BLaER1 treated with 17β-estradiol and CSF1 and Interleukin-3, amounts not matched to agents 10 nM and 100 nM (cell line): Measurements from ENCODE around the gene GPX3.
A peak's percentile ranks its signal among the peaks of the same experiment; 100 is the strongest.

Source experiments
- H3K27ac ChIP-seq, 11 experiments: shearing (Covaris generic); formaldehyde crosslinking; 2 replicates each; pipeline ENCODE4 v1.8.1; 2022
- H3K27me3 ChIP-seq, 11 experiments: shearing (Covaris generic); formaldehyde crosslinking; 2 replicates each; pipeline ENCODE4 v1.8.1; 2022
- H3K36me3 ChIP-seq, 11 experiments: shearing (Covaris generic); formaldehyde crosslinking; 2 replicates each; pipeline ENCODE4 v1.8.1; 2022
- H3K4me1 ChIP-seq, 10 experiments: shearing (Covaris generic); formaldehyde crosslinking; 2 replicates each; pipeline ENCODE4 v1.8.1; 2022
- H3K4me2 ChIP-seq, 11 experiments: shearing (Covaris generic); formaldehyde crosslinking; 2 replicates each; pipeline ENCODE4 v1.8.1; 2022
- H3K4me3 ChIP-seq, 10 experiments: shearing (Covaris generic); formaldehyde crosslinking; 2 replicates each; pipeline ENCODE4 v1.8.1; 2022
- H3K9ac ChIP-seq, 11 experiments: shearing (Covaris generic); formaldehyde crosslinking; 2 replicates each; pipeline ENCODE4 v1.8.1; 2022
- H3K9me3 ChIP-seq, 11 experiments: shearing (Covaris generic); formaldehyde crosslinking; replicated peaks in 1 of 11; 2 replicates each; pipeline ENCODE4 v1.8.1; 2022
- H4K20me1 ChIP-seq, 11 experiments: shearing (Covaris generic); formaldehyde crosslinking; 2 replicates each; pipeline ENCODE4 v1.8.1; 2022
- Cebpa-rat ChIP-seq, 11 experiments: shearing (Covaris generic); IDR thresholded peaks; 2 replicates each; pipeline ENCODE4 v1.8.1; 2022

Gene GPX3

GRCh38 chr5:151007430-151008209 is 12.8 kb upstream of the GPX3 start:
- no peak for TF ChIP-seq Cebpa-rat (IDR thresholded peaks at IDR 0.05)
- Histone ChIP-seq H4K20me1 (no peaks in the 10 kb centered on the region), H3K27me3 (no peaks in the 10 kb centered on the region), H3K4me2 (peak overlapping the region in 1 of 11 experiments; percentile 84; a peak in 2 of 22 replicates), H3K9ac (no peak overlapping the region), H3K27ac (no peak overlapping the region), H3K36me3 (no peaks in the 10 kb centered on the region), H3K9me3 (no peaks in the 10 kb centered on the region), H3K4me3 (no peak overlapping the region), H3K4me1 (peaks cover 0 to 24% (median 7%) of the 10 kb centered on the region in 10 experiments; a peak in 10 of 20 replicates)

- no peaks in the 10 kb centered on the region for H4K20me1 ChIP-seq
- H3K9me3 ChIP-seq = no peaks in the 10 kb centered on the region
- H3K4me2 ChIP-seq = no peak overlapping the region
- no peaks in the 10 kb centered on the region for H3K36me3 ChIP-seq
- no peak overlapping the region for H3K4me3 ChIP-seq
- no peak for TF ChIP-seq Cebpa-rat (IDR thresholded peaks at IDR 0.05)
- H3K4me1 ChIP-seq = peaks cover 0 to 29% (median 7%) of the 10 kb centered on the region in 10 experiments; a peak in 10 of 20 replicates
- no peak overlapping the region for H3K27ac ChIP-seq
- no peak overlapping the region for H3K9ac ChIP-seq
- no peaks in the 10 kb centered on the region for H3K27me3 ChIP-seq
Measured at GRCh38 chr5:151008210-151008491, 12.2 kb upstream of the GPX3 start.

- TF ChIP-seq Cebpa-rat (IDR thresholded peaks at IDR 0.05) = no peak
Measured at GRCh38 chr5:151008906-151009305, 11.5 kb upstream of the GPX3 start.

GRCh38 chr5:151012862-151013261 is 7.5 kb upstream of the GPX3 start:
- Histone ChIP-seq H3K9ac (no peak overlapping the region), H4K20me1 (no peaks in the 10 kb centered on the region), H3K9me3 (no peaks in the 10 kb centered on the region), H3K27me3 (no peaks in the 10 kb centered on the region), H3K4me1 (peaks cover 0 to 29% (median 4%) of the 10 kb centered on the region in 10 experiments; a peak in 9 of 20 replicates), H3K27ac (no peak overlapping the region), H3K4me2 (peak overlapping the region in 1 of 11 experiments; percentile 6; a peak in 2 of 22 replicates), H3K4me3 (no peak overlapping the region), H3K36me3 (no peaks in the 10 kb centered on the region)
- TF ChIP-seq Cebpa-rat (IDR thresholded peaks at IDR 0.05) = no peak

More at GRCh38 chr5:151008906-151009305, 11.5 kb upstream of the GPX3 start:
- no peaks in the 10 kb centered on the region for H3K27me3 ChIP-seq
- H3K36me3 ChIP-seq = no peaks in the 10 kb centered on the region
- no peak overlapping the region for H3K9ac ChIP-seq
- no peaks in the 10 kb centered on the region for H4K20me1 ChIP-seq
- H3K27ac ChIP-seq = no peak overlapping the region
- H3K4me1 ChIP-seq = peaks cover 0 to 30% (median 7%) of the 10 kb centered on the region in 10 experiments; a peak in 10 of 20 replicates
- no peak overlapping the region for H3K4me2 ChIP-seq
- H3K4me3 ChIP-seq = no peak overlapping the region
- H3K9me3 ChIP-seq = no peaks in the 10 kb centered on the region

GRCh38 chr5:151014680-151015343 is 5.6 kb upstream of the GPX3 start:
- no peak overlapping the region for H3K27ac ChIP-seq
- no peak overlapping the region for H3K9ac ChIP-seq
- H3K27me3 ChIP-seq = peaks cover 0 to 4% (median 0%) of the 10 kb centered on the region in 11 experiments; a peak in 1 of 22 replicates
- no peak for TF ChIP-seq Cebpa-rat (IDR thresholded peaks at IDR 0.05)
- no peaks in the 10 kb centered on the region for H3K36me3 ChIP-seq
- H3K4me3 ChIP-seq = no peak overlapping the region
- peaks cover 2 to 44% (median 17%) of the 10 kb centered on the region in 10 experiments; a peak in 17 of 20 replicates for H3K4me1 ChIP-seq
- H4K20me1 ChIP-seq = no peaks in the 10 kb centered on the region
- H3K9me3 ChIP-seq = no peaks in the 10 kb centered on the region
- H3K4me2 ChIP-seq = no peak overlapping the region

GRCh38 chr5:151015974-151016587 is 4.3 kb upstream of the GPX3 start:
- peaks cover 0 to 7% (median under 1%) of the 10 kb centered on the region in 11 experiments; a peak in 7 of 22 replicates for H4K20me1 ChIP-seq
- no peak for TF ChIP-seq Cebpa-rat (IDR thresholded peaks at IDR 0.05)
- H3K4me2 ChIP-seq = peak overlapping the region in 5 of 11 experiments; percentile 29 to 57 (median 32); a peak in 8 of 22 replicates
- peak overlapping the region in 1 of 11 experiments; percentile 35; a peak in 2 of 22 replicates for H3K27ac ChIP-seq
- H3K36me3 ChIP-seq = no peaks in the 10 kb centered on the region
- no peak overlapping the region for H3K4me3 ChIP-seq
- H3K4me1 ChIP-seq = peaks cover 15 to 57% (median 30%) of the 10 kb centered on the region in 10 experiments
- H3K9me3 ChIP-seq = no peaks in the 10 kb centered on the region
- peaks cover 0 to 16% (median 9%) of the 10 kb centered on the region in 11 experiments; a peak in 15 of 22 replicates for H3K27me3 ChIP-seq
- H3K9ac ChIP-seq = no peak overlapping the region

GRCh38 chr5:151016700-151017099 is 3.7 kb upstream of the GPX3 start:
- Histone ChIP-seq H3K4me2 (peak overlapping the region in 5 of 11 experiments; percentile 29 to 57 (median 32); a peak in 9 of 22 replicates), H3K4me3 (no peak overlapping the region), H3K9me3 (no peaks in the 10 kb centered on the region), H3K9ac (no peak overlapping the region), H3K36me3 (no peaks in the 10 kb centered on the region), H4K20me1 (peaks cover 0 to 13% (median 5%) of the 10 kb centered on the region in 11 experiments; a peak in 8 of 22 replicates), H3K27me3 (peaks cover 0 to 22% (median 15%) of the 10 kb centered on the region in 11 experiments; a peak in 15 of 22 replicates), H3K4me1 (peaks cover 21 to 63% (median 36%) of the 10 kb centered on the region in 10 experiments), H3K27ac (peak overlapping the region in 1 of 11 experiments; percentile 35; a peak in 1 of 22 replicates)
- peak in 3 of 11 experiments; percentile 31 to 71 (median 31); a peak in 4 of 22 replicates for TF ChIP-seq Cebpa-rat (IDR thresholded peaks at IDR 0.05)

- no peak overlapping the region for H3K27ac ChIP-seq
Measured at GRCh38 chr5:151017897-151018296, 2.5 kb upstream of the GPX3 start.

More at GRCh38 chr5:151017897-151018296, 2.5 kb upstream of the GPX3 start:
- TF ChIP-seq Cebpa-rat (IDR thresholded peaks at IDR 0.05) = no peak
- Histone ChIP-seq H3K27me3 (peaks cover 0 to 26% (median 15%) of the 10 kb centered on the region in 11 experiments; a peak in 15 of 22 replicates), H3K4me2 (no peak overlapping the region), H3K4me3 (no peak overlapping the region), H3K9me3 (no peaks in the 10 kb centered on the region), H3K9ac (no peak overlapping the region), H3K4me1 (peaks cover 25 to 72% (median 41%) of the 10 kb centered on the region in 10 experiments), H3K36me3 (no peaks in the 10 kb centered on the region), H4K20me1 (peaks cover 0 to 22% (median 6%) of the 10 kb centered on the region in 11 experiments; a peak in 10 of 22 replicates)
